GM21515 (cell line): ENCODE measurements around the gene PLK2.

ENCODE experiments used
- ATAC-seq: cut with Tn5 transposase; IDR thresholded peaks from one replicate; pipeline ENCODE4 v1.9.1; 2021; ENCODE audit not compliant: unreplicated experiment

The PLK2 gene

DNA sequence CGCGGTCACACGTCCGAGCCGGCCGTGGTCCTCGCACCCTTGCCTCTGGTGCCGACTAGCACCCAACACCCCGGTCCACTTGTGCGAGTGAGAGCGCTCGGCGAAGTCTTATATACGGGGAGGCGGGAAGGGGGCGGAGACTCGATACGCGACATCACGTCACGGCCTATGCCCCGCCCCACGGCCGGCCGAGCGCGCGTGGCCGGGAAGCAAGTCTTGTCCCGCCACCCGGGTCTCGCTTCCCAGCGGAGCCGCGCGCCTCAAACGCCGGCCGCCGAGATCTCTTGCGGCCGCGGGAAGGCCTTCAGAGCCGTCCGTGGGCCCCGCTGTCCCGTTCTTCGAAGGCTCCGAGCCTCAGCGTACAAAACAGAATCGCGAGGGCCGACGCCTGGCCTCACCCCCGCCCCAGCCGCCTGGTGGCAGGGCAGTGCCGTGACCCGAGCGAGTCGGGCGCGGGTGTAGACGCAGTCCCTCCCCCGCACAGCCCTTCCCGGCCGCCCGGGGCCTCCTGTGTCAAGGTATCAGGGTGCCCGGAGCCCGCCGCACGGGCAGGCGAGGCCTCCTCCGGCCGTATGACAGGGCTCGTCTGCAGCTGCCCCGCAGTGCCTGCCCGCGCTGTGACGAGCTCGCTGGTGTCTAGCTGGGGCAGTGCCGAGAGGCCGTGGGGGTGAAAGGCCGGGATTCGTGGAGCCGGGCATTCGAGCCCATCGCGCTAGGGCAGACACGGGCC lies at the start of gene PLK2:
Gene PLK2, minus strand, starts transcription at position 85 of the 730 bp plus-strand sequence. CDS start 127 bp downstream, outside the sequence.
- peak; percentile 76 for ATAC-seq

DNA sequence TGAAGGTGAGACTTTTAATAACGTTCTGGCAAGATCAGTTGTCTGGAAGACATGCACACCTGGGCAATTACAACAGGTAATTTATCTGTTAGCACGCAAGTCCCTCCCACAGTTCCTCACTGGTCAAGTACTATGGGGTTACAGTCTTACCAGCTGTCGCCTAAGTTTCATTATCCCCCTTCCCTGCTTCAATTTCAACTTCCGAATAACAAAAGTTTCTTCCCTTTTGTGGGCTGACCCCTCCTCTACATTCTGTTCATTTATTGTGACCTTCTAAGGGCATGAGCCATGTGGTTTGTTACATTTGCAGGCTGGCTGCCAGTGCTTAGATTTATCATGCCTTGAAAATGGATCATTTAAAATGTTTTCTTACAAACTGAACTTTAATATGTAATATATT lies 47.8 kb upstream of the PLK2 start:
- ATAC-seq, result no peak

DNA sequence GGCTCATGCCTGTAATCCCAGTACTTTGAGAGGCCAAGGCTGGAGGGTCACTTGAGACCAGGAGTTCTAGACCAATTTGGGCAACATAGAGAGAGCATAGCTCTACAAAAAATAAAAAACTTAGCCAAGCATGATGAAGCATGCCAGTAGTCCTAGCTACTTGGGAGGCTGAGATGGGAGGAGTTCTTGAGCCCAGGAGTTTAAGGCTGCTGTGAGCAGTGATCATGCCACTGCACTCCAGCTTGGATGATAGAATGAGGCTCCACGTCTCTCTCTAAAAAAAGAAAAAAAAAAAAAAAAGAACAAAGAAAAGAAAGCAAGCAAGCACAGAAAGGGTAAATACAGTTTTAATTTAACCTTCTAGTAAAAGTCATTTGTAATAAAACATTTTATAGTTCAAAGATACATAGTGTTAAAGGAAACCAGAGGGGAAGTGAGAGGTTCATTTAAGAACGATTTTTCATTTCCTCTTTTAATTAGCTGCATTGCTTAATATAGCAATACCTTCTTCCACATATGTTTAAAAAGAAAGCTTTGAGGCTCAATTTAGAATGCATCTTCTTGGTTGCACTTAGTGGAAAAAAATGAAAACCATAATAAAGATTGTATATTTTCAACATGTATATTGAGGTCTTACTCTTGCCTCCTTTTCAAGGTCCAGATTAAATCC lies 46.2 kb upstream of the PLK2 start:
- peak; percentile 89 for ATAC-seq

DNA sequence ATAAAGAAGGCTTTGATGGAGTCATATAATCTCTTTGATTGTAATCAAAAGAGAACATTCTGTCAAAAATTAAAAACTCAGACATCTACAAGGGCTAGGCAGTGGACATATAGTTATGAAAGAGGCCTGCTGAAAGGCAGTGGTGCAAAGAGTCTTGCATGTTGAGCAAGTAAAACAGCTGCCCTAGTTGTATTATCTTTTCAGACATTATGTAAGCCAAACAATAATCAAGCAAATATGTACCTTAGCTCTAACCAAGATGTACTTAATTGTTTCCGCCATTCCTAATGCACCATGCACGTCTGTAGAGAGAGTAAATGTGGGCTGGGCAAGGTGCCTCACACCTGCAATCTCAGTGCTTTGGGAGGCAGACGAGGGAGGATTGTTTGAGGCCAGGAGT lies 45.6 kb upstream of the PLK2 start:
- ATAC-seq, result no peak

DNA sequence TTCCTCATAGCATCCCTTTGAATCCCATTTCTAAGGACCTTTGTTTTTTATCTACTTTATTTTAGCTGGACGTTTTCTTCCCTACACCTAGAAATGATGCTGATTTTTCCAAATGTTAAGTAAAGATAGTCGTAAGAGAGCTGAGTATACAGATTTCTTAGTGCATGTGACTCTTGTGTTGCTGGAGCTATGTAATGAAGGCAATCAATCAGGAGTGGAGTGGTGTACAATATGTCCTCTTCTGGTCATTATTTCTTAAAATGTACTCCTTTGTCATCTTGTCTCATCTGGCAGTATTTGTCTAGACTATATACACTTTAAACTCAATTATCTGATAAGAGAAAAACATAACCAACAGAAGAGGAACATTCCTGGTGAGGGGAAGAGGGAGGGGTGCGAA lies 44.9 kb upstream of the PLK2 start:
- ATAC-seq, result no peak

DNA sequence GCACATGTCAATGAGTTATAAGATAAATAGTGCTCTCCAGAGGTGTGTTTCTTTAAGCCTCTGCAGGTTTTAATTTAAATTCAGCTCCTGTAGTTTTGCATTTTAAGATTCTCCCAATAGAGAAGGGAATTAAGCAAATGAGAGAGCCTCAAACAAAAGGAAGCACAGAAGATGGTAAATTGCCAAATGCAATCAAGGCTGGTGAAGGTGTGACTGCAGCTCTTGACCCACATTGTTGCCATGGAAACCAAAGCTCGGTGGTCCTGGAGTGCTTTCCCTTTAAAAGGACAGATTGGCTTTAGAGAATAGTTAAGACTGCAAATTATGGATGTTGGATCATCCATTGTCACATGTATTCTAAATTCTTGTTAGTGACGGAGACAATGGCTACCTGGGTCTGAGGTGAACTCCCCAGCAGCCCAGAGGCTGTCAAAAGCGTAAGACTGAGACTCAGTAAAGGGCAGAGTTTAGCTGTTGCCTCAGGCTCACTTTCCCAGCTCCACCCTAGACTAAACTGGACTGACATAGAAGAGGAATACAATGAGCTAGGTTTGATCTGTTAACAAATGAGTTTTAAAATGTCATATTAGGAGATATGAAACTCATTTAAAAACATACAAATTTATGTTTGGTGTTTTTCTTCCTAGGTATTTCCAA lies 43.6 kb upstream of the PLK2 start:
- no peak for ATAC-seq

- no peak for ATAC-seq
Measured at GRCh38 chr5:58501778-58502417, 42.0 kb upstream of the PLK2 start.

DNA sequence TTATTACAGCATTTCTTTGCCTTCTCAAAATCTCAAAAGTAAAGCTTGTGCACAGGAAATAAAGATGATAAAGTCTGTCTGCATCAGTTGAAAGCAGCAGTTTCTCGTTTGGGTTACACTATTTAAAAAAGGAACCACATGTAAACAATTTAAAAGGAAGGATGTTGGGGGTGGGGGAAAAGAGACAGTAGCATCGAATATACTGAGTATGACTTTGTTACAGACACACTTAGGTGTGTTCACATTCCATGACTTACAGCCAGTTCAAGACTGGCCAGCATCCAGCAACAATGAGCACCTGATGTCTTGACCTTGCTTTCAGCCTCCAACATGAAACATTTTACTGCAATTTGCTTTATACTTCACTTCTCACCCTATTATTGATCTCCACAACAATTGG lies 40.1 kb upstream of the PLK2 start:
- no peak for ATAC-seq

GRCh38 chr5:58499231-58499630 lies 39.3 kb upstream of the PLK2 start:
- no peak for ATAC-seq

DNA sequence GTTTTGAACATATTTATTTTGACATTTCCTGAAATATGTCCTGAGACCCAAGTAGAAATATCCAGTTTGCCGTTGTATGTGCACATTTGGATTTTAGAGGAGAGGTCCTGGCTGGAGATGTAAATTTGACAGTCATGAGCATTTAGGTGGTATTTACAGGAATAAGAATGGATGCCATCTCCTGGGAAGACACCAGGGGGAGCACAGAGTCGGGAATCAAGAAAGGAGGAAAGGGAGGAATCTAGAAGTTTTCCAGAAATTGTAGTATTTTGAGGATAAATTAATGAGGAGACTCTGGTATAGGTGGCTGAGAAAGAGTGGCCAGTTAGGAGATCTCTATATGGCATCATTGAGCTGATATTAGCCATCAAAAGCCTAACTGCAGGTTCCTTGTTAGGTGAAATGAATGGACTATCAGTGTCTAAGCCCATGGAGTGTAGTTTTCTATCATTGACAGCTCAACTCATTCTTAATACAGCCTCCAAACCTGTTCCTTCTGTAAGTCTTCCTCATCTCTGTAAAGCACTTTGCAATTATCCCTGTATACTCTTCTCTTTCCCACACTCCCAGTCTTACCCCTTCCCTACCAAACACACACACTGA lies 38.6 kb upstream of the PLK2 start:
- ATAC-seq, result no peak

DNA sequence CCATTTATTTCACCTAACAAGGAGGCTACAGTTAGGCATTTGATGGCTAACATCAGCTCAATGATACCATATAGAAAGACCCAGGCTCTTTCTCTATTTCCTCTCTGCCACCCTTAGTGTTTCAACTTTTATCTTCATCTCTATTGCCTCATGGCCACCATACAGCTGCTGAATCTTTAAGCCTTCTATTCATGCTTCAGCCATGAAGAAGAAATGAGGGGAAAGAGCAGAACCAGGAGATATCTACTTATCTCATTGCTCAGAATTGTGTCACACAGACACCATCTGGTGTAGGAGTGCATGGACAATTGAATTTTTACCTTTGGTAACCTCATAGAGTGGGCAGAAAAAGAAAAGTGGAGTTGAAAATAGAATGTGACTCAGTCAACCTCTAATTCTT lies 38.0 kb upstream of the PLK2 start:
- no peak for ATAC-seq

DNA sequence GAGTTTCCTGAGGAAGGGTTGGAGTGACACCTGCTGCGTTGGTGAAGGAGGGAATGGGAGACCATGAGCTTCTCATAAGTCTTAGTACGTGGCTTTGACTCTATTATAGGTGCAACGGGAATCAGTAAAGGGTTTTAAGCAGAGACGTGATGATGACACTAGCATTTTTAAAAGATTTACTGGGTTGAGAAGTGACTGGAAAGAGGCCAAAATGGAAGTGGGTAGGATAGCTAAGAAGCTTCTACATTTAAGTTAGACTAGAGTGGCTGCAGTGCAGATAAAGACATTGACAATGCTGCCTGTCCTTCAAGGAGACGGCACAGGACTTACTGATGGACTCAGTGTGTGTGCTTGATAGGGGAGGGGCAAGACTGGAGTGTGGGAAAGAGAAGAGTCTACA lies 37.5 kb upstream of the PLK2 start:
- ATAC-seq, result no peak

GRCh38 chr5:58496488-58496887 lies 36.6 kb upstream of the PLK2 start:
- no peak for ATAC-seq

- ATAC-seq, result no peak
Measured at GRCh38 chr5:58493141-58493540, 33.3 kb upstream of the PLK2 start.

GRCh38 chr5:58491216-58491892 lies 31.5 kb upstream of the PLK2 start, which contains the start of gene GAPT:
Gene GAPT, plus strand, starts transcription at chr5:58491435. Its CDS starts 3,102 bp downstream, at chr5:58494537.
- ATAC-seq, result peak; percentile 90

- ATAC-seq, result peak; percentile 44
Measured at GRCh38 chr5:58490402-58491050, 30.6 kb upstream of the PLK2 start.

GRCh38 chr5:58486290-58486689 lies 26.4 kb upstream of the PLK2 start:
- ATAC-seq, result no peak

GRCh38 chr5:58484505-58484904 lies 24.6 kb upstream of the PLK2 start:
- no peak for ATAC-seq

DNA sequence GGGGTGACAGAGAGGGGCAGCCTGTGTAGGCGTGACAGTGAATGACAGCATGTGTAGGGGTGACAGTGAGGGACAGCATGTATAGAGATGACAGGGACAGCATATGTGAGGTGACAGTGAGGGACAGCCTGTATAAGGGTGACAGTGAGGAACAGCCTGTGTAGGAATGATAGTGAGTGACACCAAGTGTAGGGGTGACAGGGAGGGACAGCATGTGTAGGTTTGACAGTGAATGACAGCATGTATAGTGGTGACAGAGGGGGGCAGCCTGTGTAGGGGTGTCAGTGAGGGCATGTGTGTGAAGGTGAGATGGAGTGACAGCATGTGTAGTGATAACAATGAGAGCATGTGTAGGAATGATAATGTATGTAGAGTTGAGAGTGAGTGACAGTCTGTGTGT lies 22.6 kb upstream of the PLK2 start:
- no peak for ATAC-seq

GRCh38 chr5:58481828-58482227 lies 21.9 kb upstream of the PLK2 start:
- ATAC-seq, result no peak
